ENCODE results near the gene RAN. TPM values are rescaled to one million over a fixed set of nuclear protein-coding genes. Genes with fewer than 3 reads are reported as not detected.
"Not testable (repeated sequence)": the region's sequence is repeated elsewhere in the genome, so short reads cannot be mapped to it uniquely, and the experiment has no call there.

RAN gene
- total and polyA plus RNA-seq, 7 donors, result 160 to 509 (median 186) TPM

GRCh38 chr12:130873825-130874224 is 2.0 kb downstream of the RAN start:
- DNase-seq, result no peak
- Histone ChIP-seq H3K4me3 (peak overlapping the region in 1 of 4 donors; percentile 98), H3K27me3 (no peaks in the 10 kb centered on the region), H3K9me3 (no peaks in the 10 kb centered on the region), H3K36me3 (peaks cover 20 to 49% (median 26%) of the 10 kb centered on the region in 4 donors), H3K27ac (no peak overlapping the region), H3K4me1 (peaks cover 2 to 33% (median 26%) of the 10 kb centered on the region in 4 donors)
- TF ChIP-seq POLR2AphosphoS5 (IDR thresholded peaks at IDR 0.05) (no peak), POLR2A (IDR thresholded peaks at IDR 0.05) (no peak), EP300 (IDR thresholded peaks at IDR 0.05) (no peak), CTCF (IDR thresholded peaks at IDR 0.05) (no peak)
- 81 to 89% methylated on average over 4 of the region's 4 CpGs for WGBS, 2 donors
- intact Hi-C loops (cut with DNase I), result loop anchor here (5.0 kb wide), 2 partner anchors 78 to 1073 kb away; partner anchors contain the start of genes ADGRD1 and EP400

GRCh38 chr12:130874696-130875095 is 2.8 kb downstream of the RAN start:
- H3K4me3 ChIP-seq, result no peak overlapping the region
- DNase-seq, result no peak
- no peaks in the 10 kb centered on the region for H3K27me3 ChIP-seq
- peaks cover 2 to 33% (median 26%) of the 10 kb centered on the region in 4 donors for H3K4me1 ChIP-seq
- H3K27ac ChIP-seq, result no peak overlapping the region
- intact Hi-C loops (cut with DNase I), result loop anchor here (5.0 kb wide), 2 partner anchors 78 to 1073 kb away; partner anchors contain the start of genes ADGRD1 and EP400
- H3K9me3 ChIP-seq, result no peaks in the 10 kb centered on the region
- 95 to 96% methylated on average over 10 of the region's 10 CpGs for WGBS, 2 donors
- no peak for TF ChIP-seq CTCF (IDR thresholded peaks at IDR 0.05)
- TF ChIP-seq EP300 (IDR thresholded peaks at IDR 0.05), result no peak
- no peak for TF ChIP-seq POLR2AphosphoS5 (IDR thresholded peaks at IDR 0.05)
- no peak for TF ChIP-seq POLR2A (IDR thresholded peaks at IDR 0.05)
- H3K36me3 ChIP-seq, result peaks cover 20 to 49% (median 26%) of the 10 kb centered on the region in 4 donors

- Histone ChIP-seq H3K4me3 (no peak overlapping the region), H3K4me1 (peaks cover 2 to 33% (median 26%) of the 10 kb centered on the region in 4 donors), H3K27me3 (no peaks in the 10 kb centered on the region), H3K9me3 (no peaks in the 10 kb centered on the region), H3K27ac (no peak overlapping the region), H3K36me3 (peaks cover 20 to 49% (median 26%) of the 10 kb centered on the region in 4 donors)
- intact Hi-C loops (cut with DNase I), result no loop called here
- WGBS, 2 donors, result 86 to 93% methylated on average over 5 of the region's 5 CpGs
- DNase-seq, result no peak
- TF ChIP-seq POLR2AphosphoS5 (IDR thresholded peaks at IDR 0.05) (no peak), EP300 (IDR thresholded peaks at IDR 0.05) (no peak), POLR2A (IDR thresholded peaks at IDR 0.05) (no peak), CTCF (IDR thresholded peaks at IDR 0.05) (no peak)
Measured at GRCh38 chr12:130875193-130875592, 3.3 kb downstream of the RAN start.

GRCh38 chr12:130875708-130876107 is 3.8 kb downstream of the RAN start:
- H3K27me3 ChIP-seq; H3K27ac ChIP-seq; H3K9me3 ChIP-seq; H3K4me3 ChIP-seq; intact Hi-C loops (cut with DNase I): not testable (repeated sequence)
- WGBS, 2 donors, result 82 to 86% methylated on average over 11 of the region's 11 CpGs
- Histone ChIP-seq H3K36me3 (peaks cover 20 to 49% (median 26%) of the 10 kb centered on the region in 4 donors), H3K4me1 (peaks cover 2 to 33% (median 25%) of the 10 kb centered on the region in 4 donors)
- DNase-seq, result peak; percentile 7

- intact Hi-C loops (cut with DNase I), result no loop called here
- no peak for DNase-seq
- H3K4me1 ChIP-seq, result peaks cover 2 to 29% (median 21%) of the 10 kb centered on the region in 4 donors
- peaks cover 20 to 49% (median 26%) of the 10 kb centered on the region in 4 donors for H3K36me3 ChIP-seq
- no peaks in the 10 kb centered on the region for H3K27me3 ChIP-seq
- TF ChIP-seq EP300 (IDR thresholded peaks at IDR 0.05), result no peak
- no peak for TF ChIP-seq CTCF (IDR thresholded peaks at IDR 0.05)
- no peak for TF ChIP-seq POLR2AphosphoS5 (IDR thresholded peaks at IDR 0.05)
- no peak for TF ChIP-seq POLR2A (IDR thresholded peaks at IDR 0.05)
- H3K27ac ChIP-seq, result no peak overlapping the region
- no peak overlapping the region for H3K4me3 ChIP-seq
- H3K9me3 ChIP-seq, result no peaks in the 10 kb centered on the region
Measured at GRCh38 chr12:130876297-130876696, 4.4 kb downstream of the RAN start.

Data from sigmoid colon (tissue), 7 donors.